A172 (cell line): ENCODE data around the gene TAP1. TPM values are rescaled to one million over a fixed set of nuclear protein-coding genes. Genes with fewer than 3 reads are reported as not detected.
"Not testable (repeated sequence)": the region's sequence is repeated elsewhere in the genome, so short reads cannot be mapped to it uniquely, and the experiment has no call there.

Experiments
- DNase-seq: peaks from one replicate; pipeline ENCODE4 v3.0.0-alpha.2; 2015; ENCODE audit warnings: low spot score
- total RNA-seq: library from RNA; depleted of rRNA; stranded (reverse); fragments of >200 nt; shearing (Covaris generic); gene quantifications from 2 replicates; pipeline ENCODE4 v1.2.3, GENCODE V29; 2014; rRNA removed

The TAP1 gene, protein sequence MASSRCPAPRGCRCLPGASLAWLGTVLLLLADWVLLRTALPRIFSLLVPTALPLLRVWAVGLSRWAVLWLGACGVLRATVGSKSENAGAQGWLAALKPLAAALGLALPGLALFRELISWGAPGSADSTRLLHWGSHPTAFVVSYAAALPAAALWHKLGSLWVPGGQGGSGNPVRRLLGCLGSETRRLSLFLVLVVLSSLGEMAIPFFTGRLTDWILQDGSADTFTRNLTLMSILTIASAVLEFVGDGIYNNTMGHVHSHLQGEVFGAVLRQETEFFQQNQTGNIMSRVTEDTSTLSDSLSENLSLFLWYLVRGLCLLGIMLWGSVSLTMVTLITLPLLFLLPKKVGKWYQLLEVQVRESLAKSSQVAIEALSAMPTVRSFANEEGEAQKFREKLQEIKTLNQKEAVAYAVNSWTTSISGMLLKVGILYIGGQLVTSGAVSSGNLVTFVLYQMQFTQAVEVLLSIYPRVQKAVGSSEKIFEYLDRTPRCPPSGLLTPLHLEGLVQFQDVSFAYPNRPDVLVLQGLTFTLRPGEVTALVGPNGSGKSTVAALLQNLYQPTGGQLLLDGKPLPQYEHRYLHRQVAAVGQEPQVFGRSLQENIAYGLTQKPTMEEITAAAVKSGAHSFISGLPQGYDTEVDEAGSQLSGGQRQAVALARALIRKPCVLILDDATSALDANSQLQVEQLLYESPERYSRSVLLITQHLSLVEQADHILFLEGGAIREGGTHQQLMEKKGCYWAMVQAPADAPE
- total RNA-seq: 68.3 and 73.9 TPM in 2 replicates

DNA sequence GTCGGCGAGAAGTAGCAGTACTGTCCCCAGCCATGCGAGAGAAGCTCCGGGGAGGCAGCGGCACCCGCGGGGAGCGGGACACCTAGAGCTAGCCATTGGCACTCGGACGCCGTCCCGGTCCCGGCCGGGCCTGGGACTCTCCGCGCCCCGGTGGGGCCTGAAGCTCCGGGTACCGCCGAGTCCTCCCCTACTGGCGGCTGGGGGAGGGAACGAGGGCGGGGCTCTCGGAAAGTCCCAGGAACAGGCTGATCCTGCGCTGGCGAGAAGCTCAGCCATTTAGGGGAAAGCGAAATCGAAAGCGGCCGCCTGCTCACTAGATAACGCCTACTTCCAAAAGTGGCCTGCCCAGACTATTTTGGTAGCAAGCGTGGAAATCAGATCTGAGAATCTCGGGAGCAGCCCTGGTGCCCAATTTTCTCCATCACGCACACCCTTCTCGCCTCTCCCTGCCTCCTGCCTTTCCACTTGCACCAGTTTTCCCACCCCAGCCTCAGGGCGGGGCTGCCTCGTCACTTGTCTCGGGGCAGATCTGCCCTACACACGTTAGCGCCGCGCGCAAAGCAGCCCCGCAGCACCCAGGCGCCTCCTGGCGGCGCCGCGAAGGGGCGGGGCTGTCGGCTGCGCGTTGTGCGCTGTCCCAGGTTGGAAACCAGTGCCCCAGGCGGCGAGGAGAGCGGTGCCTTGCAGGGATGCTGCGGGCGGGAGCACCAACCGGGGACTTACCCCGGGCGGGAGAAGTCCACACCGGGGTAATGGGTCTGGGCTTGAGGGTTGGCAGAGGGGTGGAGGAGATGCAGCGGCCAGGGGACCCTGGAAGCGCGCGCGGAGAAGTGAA is at the start of gene TAP1, which contains the start of gene PSMB9:
TSS of gene TAP1 (minus strand) at position 164 of the 835 bp plus-strand sequence. CDS start at position 96, 68 bp downstream.
TSS of gene PSMB9 (plus strand) at position 652 of the 835 bp plus-strand sequence. CDS start at position 690, 38 bp downstream.
- DNase-seq: peak; percentile 86

DNA sequence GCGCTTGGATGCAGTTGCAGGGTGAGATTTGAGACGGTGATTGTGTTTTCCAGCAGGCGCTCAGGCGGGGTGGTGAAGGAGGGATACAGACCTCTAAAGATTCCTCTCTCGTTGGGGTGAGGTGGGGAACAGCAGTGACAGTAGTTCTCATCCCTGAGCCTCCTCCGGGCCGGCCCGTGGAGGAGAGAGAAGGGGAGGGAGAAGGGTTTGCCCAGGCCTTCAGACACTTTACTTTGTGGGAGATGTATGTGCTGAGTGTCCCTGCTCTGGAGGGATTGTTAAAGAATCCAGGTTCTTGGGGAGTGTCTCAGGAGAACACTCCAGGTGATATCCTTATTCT is 41.5 kb upstream of the TAP1 start:
- no peak for DNase-seq

DNA sequence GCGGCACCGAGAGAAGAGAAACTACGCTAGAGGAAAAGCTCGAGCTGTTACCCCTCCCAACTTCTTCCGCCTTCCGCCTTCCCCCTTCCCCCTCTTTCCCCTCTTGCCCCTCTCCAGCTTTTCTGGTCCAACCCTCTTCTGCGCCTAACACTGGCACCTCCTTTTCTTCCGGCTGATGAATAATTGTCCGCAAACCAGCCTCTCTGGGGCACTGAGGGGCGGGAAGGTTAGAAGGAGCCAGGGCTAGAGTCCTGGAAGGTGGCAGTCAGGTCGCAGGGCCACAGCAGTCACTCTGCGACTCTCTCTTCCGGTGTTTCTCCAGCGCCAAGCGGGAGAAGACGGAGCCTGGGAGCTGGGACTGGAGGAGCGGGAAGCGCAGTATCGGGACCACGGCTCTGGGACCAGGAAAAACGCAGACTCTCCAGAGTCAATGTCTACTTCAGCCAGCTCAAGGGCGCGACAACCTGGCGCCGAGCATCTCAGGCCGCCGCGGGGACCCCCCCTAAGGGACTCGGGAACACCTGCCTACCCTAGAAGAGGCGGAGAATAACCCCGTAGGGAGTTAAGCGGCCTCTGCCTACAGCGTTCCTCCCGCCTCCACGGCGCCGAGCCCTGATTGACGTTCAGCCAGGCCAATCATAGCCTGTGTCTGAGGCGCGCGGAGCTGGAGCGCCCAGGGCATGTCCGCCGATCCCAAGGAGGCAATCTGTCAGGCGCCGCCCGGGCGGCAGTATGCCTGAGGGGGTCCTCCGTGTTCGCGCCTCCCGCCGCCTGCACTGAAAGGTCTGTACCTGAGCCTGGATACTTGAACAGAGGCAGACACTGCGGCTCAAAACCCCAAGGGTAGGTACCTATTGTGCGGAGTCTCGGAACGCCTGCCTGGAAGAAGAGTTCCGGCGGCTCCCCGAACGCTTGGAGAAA is 40.8 kb upstream of the TAP1 start:
- DNase-seq: peak; percentile 76

DNA sequence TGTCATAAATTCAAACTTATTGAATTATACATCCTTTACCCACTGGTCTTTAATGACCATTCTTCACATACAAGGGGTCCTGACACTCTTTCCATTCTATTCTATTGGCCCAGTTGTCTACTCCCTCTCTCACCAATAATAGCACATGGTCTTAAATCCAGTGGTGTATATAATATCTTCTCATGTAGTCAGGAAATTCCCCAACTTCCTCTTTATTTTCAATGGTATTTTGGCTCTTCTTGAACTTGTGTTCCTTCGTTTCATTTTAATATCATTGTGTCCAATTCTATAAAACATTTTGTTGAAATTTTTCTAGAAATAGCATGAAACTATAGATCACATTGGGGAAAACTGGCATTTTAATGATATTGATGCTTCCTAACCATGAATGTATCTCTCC is 37.3 kb upstream of the TAP1 start:
- DNase-seq: no peak

DNA sequence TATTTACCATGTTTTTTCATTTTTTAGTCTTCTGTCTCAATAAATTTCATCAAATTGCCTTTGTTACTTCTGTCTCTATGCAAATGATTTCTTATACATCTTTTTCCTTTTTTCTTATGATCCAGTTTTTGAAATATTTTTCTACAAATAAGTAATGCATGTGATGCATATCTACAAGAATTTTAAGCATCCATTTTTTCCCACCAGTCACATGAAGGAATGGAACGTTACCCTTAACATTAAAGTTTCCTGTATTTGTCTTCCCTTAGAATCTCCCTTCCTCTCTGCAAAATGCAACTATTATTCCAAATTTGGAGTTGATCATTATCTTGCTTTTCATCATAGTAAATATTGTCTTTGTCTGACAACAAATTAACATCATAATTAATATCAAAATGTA is 36.0 kb upstream of the TAP1 start:
- no peak for DNase-seq

DNA sequence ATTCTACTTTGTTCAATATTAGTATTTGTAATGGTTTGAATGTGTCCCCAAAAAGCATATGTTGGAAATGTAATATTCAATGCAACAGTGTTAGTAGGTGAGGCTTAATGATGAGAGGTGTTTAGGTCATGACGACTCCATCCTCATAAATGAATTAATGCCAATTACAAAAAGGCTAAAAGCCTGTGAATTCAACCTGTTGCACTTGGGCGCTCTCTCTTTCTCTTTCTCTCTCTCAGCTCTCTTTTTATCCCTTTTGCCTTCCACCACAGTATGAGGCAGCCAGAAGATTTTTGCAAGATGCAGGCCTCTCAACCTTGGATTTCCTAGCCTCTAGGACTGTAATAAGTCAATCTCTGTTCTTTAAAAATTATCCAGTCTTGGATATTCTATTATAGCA is 35.1 kb upstream of the TAP1 start:
- no peak for DNase-seq

DNA sequence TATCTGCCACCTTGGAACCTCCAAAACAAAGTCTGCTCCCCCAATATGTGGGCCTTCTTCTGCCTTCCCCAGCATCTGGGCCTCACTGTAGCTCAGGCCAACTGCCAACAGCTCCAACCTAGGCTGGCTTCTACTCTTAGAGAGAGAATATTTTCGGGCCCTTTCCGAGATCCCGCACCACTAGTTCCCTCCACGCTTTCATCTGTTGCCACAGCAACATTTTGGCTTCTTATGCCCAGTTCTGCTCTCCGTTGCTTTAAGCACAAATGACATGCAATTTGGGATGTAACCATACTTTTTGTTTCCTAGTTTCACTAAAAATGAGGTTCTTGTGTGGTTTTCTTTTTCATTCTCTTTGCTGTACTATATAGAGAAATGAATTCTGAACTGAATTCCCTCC is 34.1 kb upstream of the TAP1 start:
- no peak for DNase-seq

DNA sequence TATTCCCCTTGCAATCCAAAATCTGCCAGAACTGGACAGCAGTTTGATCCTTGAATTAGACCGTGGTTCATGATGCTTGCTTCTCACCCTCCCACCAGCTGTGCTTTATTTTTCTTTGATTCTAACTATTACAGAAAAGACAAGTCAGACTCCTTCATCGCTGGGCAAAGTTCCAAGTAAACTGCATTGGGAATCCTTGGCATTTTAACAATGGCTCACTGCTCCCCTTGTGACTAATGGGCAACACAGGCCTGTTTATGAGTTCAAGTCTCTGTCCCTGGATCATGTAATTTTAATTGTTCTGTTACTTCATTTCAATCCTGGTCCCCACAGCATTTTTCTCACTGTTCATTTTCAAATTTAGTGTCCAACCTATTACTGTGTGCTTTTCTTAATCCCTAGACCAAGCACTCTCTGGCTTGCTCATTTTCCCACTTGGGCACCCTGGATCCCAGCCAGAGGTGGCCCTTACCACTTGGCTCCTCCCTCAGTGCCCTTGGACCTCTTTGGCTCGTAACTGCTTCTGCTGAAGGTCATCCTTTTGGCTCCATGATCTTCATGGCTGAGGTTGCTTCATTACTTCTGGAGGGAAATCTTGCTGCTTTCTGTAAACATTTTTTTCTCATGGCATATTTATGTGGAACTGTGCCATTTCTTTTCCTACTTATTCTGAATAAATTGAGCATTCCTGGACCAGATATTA is 33.3 kb upstream of the TAP1 start:
- peak; percentile 65 for DNase-seq

DNA sequence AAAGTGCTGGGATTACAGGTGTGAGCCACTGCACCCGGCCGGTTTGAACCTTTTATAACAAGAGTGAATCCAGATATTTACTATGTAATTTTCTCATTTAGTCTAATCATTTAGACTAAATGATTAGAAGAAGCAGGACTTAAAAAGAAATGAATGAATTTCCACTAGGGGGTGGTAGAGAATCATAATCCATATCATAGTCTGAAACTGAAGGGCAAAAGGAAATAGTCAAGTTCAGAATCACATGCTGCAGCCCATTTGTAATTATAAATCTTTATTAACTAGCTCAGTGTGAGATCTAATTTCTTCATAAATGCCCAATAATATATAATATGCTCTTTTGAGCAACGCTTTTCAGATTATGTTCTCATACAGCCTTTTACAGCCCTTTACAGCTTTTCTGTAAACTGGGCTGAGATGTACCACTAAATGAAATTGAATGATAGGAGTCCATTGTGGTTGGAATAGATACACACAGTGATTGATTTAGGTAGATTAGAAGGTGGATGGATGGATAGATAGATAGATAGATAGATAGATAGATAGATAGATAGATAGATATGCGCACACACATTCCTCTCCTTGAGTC is 32.3 kb upstream of the TAP1 start:
- peak; percentile 45 for DNase-seq

DNA sequence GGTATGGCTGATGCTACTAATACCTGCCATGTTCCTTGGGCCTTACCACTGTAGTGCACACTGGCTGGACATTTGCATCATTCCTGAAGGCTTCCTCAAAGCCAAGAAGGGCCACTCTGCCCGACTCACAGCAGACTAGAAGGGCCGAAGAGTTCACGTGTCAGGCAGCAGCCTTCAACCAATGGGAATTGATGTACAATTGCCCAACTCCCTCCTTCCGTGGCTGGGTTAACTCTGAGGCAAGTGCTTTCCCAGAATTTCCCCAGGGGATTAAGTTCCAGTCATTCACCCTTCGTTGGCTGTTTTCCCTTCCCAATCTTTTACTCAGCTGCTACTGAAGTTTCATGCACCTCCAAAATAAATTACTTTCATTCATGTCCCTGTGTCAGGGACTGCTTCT is 30.3 kb upstream of the TAP1 start:
- DNase-seq: no peak

DNA sequence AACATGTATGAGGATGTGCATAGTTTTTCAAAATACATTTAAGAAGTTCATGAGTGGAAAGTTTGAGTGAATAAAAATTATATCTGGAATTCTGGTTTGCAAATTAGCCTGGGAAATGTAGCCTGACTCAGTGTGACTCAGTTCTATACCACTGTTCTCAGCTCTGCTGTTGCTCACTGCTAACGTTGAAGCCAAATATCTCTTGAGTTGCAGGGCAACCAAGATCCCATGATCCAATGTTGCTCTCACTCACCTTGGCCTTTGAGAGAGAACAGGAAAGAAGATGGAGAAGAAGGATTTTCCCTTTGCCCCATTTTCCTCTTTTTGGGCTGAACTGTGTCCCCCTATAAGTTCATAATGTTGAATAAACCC is 29.4 kb upstream of the TAP1 start:
- DNase-seq: peak; percentile 6

DNA sequence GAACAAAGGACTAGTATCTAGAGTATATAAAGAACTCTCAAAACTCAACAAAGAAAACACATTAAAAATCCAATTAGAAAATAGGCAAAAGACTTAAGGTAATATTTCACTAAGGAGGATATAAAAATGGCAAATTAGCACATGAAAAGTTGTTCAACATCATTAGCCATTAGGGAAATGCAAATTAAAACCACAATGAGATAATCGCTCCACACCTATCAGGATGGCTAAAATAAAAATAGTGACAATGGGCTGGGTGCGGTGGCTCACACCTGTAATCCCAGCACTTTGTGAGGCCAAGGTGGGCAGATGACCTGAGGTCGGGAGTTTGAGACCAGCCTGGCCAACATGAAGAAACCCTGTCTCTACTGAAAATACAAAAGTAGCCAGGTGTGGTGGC is 27.5 kb upstream of the TAP1 start:
- not testable (repeated sequence) for DNase-seq

DNA sequence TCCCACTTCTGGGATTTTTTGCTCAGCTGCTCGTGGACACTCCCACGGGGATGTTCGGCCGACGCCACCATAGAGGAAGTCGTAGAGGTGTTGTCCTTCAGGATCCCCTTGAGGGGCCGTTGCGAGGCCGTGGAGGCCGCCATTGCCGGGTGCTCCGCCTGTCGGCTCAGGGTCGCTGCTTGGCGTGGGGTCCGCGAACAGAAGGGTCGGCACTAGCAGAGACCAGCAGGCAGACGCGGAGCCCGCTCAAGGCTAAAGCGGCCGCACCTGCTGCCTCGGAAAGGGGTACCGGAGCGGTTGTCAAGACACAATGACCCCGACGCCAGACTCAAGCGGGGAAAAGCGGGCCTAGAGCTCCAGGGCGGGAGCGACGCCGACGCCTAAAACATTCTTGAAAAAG is 26.2 kb upstream of the TAP1 start:
- DNase-seq: no peak

DNA sequence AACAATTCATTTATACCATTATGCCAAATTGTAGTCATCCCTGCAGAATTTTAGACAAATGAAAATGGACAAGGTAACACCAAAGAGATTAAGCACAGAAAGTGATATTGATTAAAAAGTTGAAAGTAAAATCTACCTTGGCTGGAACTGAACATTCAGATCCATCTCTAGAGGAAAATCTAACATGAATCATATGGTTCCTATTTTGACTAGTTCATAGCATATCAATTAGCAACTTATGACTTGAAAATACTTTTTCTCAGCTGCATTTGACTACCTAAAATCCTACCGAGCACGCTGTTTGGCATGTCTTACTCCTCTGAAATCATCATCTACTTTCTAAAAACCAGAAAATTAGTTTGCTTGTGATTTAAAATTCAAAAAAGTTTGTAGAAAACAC is 23.1 kb upstream of the TAP1 start:
- no peak for DNase-seq

DNA sequence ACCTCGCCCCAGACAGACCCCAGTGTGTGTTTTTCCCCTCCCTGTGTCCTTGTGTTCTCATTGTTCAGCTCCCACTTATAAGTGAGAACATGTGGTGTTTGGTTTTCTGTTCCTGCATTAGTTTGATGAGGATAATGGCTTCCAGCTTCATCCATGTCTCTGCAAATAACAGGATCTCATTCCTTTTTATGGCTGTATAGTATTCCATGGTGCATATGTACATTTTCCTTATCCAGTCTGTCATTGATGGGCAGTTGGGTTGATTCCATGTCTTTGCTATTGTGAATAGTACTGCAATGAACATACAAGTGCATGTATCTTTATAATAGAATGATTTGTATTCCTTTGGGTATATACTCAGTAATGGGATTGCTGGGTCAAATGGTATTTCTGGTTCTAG is 20.4 kb upstream of the TAP1 start:
- DNase-seq: not testable (repeated sequence)

DNA sequence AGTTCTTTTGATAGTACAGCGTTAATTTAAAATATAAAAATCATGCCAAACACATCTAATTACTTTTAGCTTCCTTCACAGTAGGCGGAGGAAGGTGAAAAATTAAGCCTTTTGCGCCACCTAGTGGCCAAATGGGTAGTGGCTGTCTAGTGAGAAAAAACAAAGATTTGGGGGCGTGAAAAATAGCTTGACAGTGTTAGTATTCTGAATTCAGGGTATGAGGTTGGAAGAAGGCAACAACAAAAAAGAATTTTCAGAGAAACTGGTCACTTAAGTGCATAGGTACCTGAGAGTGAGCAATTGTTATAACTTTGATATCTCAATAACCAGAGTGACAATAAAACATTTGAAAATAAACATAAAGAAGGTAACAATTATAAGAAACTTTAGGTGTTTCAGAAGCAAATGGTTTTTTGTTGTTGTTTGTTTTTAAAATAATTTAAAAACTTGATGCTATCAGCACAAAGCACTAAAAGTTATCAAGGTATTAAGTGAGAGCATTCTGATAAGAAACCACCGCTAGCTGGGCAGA is 14.8 kb upstream of the TAP1 start:
- DNase-seq: peak; percentile 62

DNA sequence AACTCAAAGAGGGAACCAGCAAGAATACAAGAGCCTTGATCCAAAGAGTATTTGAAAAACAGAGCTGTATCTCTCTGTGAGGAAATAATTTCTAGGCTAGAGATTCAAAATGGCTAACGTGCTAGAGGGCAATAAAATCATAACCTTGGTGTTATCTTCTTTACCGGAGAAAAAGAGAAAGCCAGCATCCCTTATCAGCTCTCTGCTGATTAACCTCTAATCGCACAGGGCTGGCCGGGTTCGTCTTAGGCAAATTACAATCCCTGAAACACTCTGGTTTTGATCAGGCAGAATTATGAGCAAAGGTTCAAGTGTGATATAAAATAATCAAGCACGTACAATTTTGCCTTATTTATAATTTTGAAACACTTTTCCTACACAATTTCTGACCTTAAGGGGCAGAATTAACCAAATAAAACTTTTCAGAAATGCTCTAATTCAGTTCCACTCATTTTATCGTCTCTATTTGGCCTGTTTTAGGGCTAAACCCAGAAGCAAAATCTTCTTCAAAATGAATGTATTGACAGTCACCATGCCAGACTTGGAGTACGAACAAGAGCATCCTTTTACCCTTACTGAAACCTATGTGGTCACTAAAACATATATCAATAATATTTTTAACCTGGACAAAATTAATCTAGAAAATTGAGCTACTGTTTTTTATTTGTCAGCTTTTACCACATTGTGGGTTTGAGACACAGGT is 14.2 kb upstream of the TAP1 start:
- DNase-seq: no peak

DNA sequence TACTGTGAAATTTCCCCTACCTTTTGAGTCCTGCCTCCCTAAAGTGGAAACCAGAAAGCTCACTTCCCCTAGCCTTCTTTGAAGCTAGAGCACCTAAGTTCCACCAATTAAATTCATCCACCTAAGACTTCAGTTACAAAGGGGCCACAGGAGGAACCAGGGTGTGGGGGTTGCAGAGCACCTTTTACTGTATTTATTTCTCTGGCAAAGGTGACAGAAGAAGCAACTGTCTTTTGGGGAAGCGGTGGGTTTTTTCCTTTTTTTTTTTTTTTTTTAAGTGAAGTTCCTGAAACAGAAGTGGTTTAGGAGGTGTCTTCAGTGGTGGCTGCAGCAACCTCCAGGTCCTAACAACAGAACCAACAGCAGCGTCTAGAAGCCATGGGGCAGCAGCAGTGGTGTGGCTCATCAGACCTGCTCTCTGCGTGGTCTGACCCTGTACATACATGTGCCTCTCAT is 13.5 kb upstream of the TAP1 start:
- no peak for DNase-seq
